ENCODE data around the gene TSPAN18. TPM values are rescaled to one million over a fixed set of nuclear protein-coding genes. Genes with fewer than 3 reads are reported as not detected.

TSPAN18 gene
- total and polyA plus RNA-seq, 11 donors, result 40.0 to 151 (median 74.9) TPM

GRCh38 chr11:44971185-44971584 lies 244.4 kb downstream of the TSPAN18 start:
- TF ChIP-seq CTCF (IDR thresholded peaks at IDR 0.05) (no peak), POLR2A (IDR thresholded peaks at IDR 0.05) (no peak)
- H3K4me1 ChIP-seq, result peaks cover 0 to 16% (median 0%) of the 10 kb centered on the region in 12 donors
- ATAC-seq (no peak), DNase-seq (no peak)
- no peaks in the 10 kb centered on the region for H3K36me3 ChIP-seq
- no peak overlapping the region for H3K27ac ChIP-seq
- no peaks in the 10 kb centered on the region for H3K9me3 ChIP-seq
- WGBS, 4 donors, result 54 to 72% (median 63%) methylated on average over 10 of the region's 10 CpGs
- no peak overlapping the region for H3K4me3 ChIP-seq
- no peaks in the 10 kb centered on the region for H3K27me3 ChIP-seq
- intact Hi-C loops (cut with DNase I), result no loop called here

- Histone ChIP-seq H3K9me3 (no peaks in the 10 kb centered on the region), H3K27me3 (no peaks in the 10 kb centered on the region), H3K4me3 (no peak overlapping the region), H3K4me1 (peaks cover 0 to 24% (median 6%) of the 10 kb centered on the region in 12 donors), H3K27ac (no peak overlapping the region), H3K36me3 (no peaks in the 10 kb centered on the region)
- TF ChIP-seq CTCF (IDR thresholded peaks at IDR 0.05) (no peak), POLR2A (IDR thresholded peaks at IDR 0.05) (no peak)
- 54 to 80% (median 77%) methylated on average over 18 to 19 of the region's 19 CpGs for WGBS, 4 donors
- ATAC-seq (peak in 1 of 4 donors; percentile 60), DNase-seq (no peak)
- intact Hi-C loops (cut with DNase I), result no loop called here
These were observed 246.1 kb downstream of the TSPAN18 start for GRCh38 chr11:44972746-44973435.

DNA sequence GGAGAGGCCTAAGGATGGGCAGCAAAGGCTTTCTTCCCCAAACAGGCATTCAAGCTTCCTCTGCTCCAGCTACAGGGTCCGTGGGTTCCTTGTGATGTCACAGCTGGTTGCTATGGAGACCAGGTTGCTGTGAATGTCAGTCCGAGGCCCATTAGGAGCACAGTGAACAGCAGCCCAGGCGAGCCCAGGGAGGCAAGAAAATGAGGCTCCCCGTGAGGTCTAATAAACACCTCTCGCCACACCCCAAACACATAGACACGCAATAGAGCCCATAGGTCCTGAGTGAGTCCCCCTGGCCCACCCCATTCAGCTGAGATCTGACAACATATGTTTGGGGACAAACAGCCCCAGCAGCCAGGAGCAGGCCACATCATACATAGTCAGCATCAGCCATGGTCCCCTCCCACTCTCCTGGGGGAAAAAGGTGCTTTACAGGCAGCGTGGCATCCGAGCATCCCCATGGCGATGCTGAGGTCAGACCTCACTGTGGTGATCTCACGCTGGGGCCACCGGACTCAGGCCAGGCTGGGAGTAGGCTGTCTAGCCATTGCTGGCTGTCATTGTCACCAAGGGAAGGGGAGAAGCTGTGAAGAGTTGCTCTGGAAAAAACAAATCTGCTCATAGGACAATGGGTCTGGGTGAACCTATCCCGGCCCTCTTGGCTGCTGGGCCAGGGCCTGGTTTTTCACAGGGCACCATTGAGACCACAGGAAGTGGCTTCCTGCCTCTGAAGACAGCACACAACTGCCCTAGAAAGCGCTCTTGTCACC lies 247.1 kb downstream of the TSPAN18 start:
- Histone ChIP-seq H3K4me3 (no peak overlapping the region), H3K4me1 (peaks cover 0 to 31% (median 9%) of the 10 kb centered on the region in 12 donors), H3K36me3 (no peaks in the 10 kb centered on the region), H3K27ac (no peak overlapping the region), H3K9me3 (no peaks in the 10 kb centered on the region), H3K27me3 (no peaks in the 10 kb centered on the region)
- TF ChIP-seq POLR2A (IDR thresholded peaks at IDR 0.05), result no peak
- DNase-seq, result no peak
- no peak for ATAC-seq
- WGBS, 4 donors, result 86 to 92% (median 90%) methylated on average over 13 of the region's 13 CpGs
- intact Hi-C loops (cut with DNase I), result no loop called here

DNA sequence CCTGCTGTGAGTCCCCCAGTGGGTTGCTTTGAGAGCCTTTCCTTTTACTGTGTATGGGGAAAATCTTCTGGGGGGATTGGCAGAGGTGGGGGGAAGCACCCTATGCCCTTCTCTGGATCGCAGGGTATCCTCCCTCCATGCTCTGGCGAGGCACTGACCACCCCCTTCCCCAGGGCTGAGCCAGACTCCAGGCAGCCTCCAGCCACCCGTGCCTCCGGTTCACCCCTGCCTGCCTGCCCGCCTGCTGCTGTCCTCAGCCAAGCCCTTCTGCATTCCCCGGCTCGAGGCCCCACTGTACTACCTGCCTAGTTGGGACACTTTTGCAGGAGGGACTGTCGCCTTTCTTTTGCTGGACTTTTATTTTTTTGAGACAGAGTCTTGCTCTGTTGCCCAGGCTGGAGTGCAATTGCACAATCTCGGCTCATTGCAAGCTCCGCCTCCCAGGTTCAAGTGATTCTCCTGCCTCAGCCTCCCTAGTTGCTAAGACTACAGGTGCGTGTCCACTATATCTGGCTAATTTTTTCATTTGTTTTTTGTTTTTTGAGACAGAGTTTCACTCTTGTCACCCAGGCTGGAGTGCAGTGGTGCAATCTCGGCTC lies 247.7 kb downstream of the TSPAN18 start:
- WGBS, 4 donors, result 86 to 95% (median 95%) methylated on average over 12 of the region's 12 CpGs
- TF ChIP-seq POLR2A (IDR thresholded peaks at IDR 0.05), result no peak
- TF ChIP-seq CTCF (IDR thresholded peaks at IDR 0.05), result no peak
- H3K27me3 ChIP-seq, result no peaks in the 10 kb centered on the region
- no peak for ATAC-seq
- no peak overlapping the region for H3K27ac ChIP-seq
- no peak for DNase-seq
- H3K4me1 ChIP-seq, result peaks cover 0 to 38% (median 14%) of the 10 kb centered on the region in 12 donors
- no peak overlapping the region for H3K4me3 ChIP-seq
- intact Hi-C loops (cut with DNase I), result no loop called here
- no peaks in the 10 kb centered on the region for H3K9me3 ChIP-seq
- no peaks in the 10 kb centered on the region for H3K36me3 ChIP-seq
